ENCODE measurements around the gene STXBP3. TPM values are rescaled to one million over a fixed set of nuclear protein-coding genes. Genes with fewer than 3 reads are reported as not detected.

The STXBP3 gene
- total RNA-seq, 1 donor from 2014 or later: 19.5 TPM

DNA sequence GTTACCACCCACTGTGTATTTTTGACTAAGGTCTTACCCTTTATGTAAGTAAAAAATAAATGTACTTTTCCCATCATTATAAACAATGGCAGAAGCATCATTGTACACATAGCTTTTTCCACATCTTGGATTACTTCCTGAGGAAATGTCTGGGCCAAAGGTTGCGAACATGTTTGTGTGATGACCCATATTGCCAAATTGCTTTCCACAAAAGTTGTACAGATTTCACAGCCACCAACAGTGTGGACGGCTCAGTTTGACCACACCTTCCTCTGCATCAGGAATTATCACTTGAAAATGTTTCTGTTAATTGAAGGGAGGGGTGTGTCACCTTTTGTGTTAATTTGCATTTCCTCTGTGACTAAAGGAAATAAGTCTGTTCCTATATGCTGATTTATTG is 84.8 kb downstream of the STXBP3 start:
- Mint-ChIP-seq H3K27me3 (ENCODE audit: unreplicated experiment) (peaks cover 2% of the 10 kb centered on the region), H3K27ac (ENCODE audit: unreplicated experiment) (no peak overlapping the region), H3K4me1 (ENCODE audit: low read depth, unreplicated experiment) (peaks cover 17% of the 10 kb centered on the region), H3K9me3 (ENCODE audit: unreplicated experiment) (no peaks in the 10 kb centered on the region), H3K4me3 (ENCODE audit: unreplicated experiment) (no peak overlapping the region), H3K36me3 (ENCODE audit: unreplicated experiment) (no peaks in the 10 kb centered on the region)
- TF ChIP-seq, protein P1, sequence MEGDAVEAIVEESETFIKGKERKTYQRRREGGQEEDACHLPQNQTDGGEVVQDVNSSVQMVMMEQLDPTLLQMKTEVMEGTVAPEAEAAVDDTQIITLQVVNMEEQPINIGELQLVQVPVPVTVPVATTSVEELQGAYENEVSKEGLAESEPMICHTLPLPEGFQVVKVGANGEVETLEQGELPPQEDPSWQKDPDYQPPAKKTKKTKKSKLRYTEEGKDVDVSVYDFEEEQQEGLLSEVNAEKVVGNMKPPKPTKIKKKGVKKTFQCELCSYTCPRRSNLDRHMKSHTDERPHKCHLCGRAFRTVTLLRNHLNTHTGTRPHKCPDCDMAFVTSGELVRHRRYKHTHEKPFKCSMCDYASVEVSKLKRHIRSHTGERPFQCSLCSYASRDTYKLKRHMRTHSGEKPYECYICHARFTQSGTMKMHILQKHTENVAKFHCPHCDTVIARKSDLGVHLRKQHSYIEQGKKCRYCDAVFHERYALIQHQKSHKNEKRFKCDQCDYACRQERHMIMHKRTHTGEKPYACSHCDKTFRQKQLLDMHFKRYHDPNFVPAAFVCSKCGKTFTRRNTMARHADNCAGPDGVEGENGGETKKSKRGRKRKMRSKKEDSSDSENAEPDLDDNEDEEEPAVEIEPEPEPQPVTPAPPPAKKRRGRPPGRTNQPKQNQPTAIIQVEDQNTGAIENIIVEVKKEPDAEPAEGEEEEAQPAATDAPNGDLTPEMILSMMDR (IDR thresholded peaks at IDR 0.05; ENCODE audit: partially characterized antibody, unreplicated experiment): no peak
- DNase-seq: no peak

GRCh38 chr1:108832929-108833328 is 86.5 kb downstream of the STXBP3 start:
- no peaks in the 10 kb centered on the region for H3K36me3 Mint-ChIP-seq (ENCODE audit: unreplicated experiment)
- H3K9me3 Mint-ChIP-seq (ENCODE audit: unreplicated experiment): no peaks in the 10 kb centered on the region
- H3K27ac Mint-ChIP-seq (ENCODE audit: unreplicated experiment): no peak overlapping the region
- H3K4me3 Mint-ChIP-seq (ENCODE audit: unreplicated experiment): no peak overlapping the region
- DNase-seq: no peak
- peaks cover 2% of the 10 kb centered on the region for H3K27me3 Mint-ChIP-seq (ENCODE audit: unreplicated experiment)
- TF ChIP-seq, protein P1 (IDR thresholded peaks at IDR 0.05; ENCODE audit: partially characterized antibody, unreplicated experiment): no peak
- peaks cover 17% of the 10 kb centered on the region for H3K4me1 Mint-ChIP-seq (ENCODE audit: low read depth, unreplicated experiment)

DNA sequence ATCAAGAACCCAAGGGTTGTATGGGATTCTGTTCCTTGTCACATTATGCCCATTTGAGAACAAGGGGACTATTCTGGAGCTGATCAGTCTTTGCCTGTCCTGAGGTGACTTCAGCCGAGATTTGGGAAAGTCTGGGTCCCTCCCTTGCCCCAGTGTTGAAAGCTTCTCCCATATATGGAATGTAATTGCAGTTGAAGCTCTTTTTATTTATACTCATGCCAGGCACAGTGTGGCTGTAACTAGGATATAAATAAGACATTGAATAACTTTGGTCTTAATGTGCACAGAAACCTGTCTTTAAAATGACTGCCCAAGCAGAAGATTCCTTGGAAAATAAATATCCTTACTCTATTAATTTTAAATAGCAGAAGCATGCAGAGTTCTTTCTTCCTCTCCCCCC is 95.2 kb downstream of the STXBP3 start:
- no peak overlapping the region for H3K27ac Mint-ChIP-seq (ENCODE audit: unreplicated experiment)
- DNase-seq: no peak
- TF ChIP-seq, protein P1 (IDR thresholded peaks at IDR 0.05; ENCODE audit: partially characterized antibody, unreplicated experiment): no peak
- no peaks in the 10 kb centered on the region for H3K36me3 Mint-ChIP-seq (ENCODE audit: unreplicated experiment)
- no peaks in the 10 kb centered on the region for H3K27me3 Mint-ChIP-seq (ENCODE audit: unreplicated experiment)
- no peaks in the 10 kb centered on the region for H3K9me3 Mint-ChIP-seq (ENCODE audit: unreplicated experiment)
- peaks cover 4% of the 10 kb centered on the region for H3K4me1 Mint-ChIP-seq (ENCODE audit: low read depth, unreplicated experiment)
- H3K4me3 Mint-ChIP-seq (ENCODE audit: unreplicated experiment): no peak overlapping the region

DNA sequence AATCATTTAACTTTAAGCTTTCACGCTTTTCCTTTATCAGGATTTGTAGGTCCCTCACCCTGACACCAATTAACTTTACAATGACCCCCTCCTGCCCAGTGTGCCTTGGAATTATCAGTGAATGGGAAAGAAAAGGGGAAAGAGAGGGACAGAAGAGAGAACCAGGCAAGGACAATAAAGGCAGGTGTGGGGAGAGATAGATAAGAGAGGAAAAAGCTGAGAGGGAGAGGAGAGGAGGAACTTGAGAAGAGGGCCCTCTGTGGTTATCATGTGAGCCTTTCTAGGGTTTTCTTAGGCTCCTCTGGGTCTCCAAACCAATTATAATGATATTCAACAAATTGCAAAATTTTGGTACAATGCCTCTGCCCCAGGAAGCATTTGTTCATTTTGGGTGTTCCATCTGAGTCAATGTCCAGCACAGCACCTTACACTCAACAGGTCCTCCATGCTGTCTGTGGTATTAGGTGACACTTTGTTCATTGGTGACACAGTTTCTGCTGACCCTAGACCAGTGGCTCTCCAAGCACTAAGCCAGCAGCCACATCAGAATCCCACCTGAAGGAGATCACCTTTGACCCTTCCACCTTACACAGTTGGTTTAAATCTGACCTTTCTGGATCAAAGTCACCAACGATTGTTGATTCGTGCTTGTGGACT is 96.2 kb downstream of the STXBP3 start:
- Mint-ChIP-seq H3K9me3 (ENCODE audit: unreplicated experiment) (no peaks in the 10 kb centered on the region), H3K36me3 (ENCODE audit: unreplicated experiment) (no peaks in the 10 kb centered on the region), H3K27me3 (ENCODE audit: unreplicated experiment) (no peaks in the 10 kb centered on the region), H3K27ac (ENCODE audit: unreplicated experiment) (no peak overlapping the region), H3K4me3 (ENCODE audit: unreplicated experiment) (no peak overlapping the region), H3K4me1 (ENCODE audit: low read depth, unreplicated experiment) (peaks cover 4% of the 10 kb centered on the region)
- no peak for DNase-seq
- TF ChIP-seq, protein P1 (IDR thresholded peaks at IDR 0.05; ENCODE audit: partially characterized antibody, unreplicated experiment): no peak

DNA sequence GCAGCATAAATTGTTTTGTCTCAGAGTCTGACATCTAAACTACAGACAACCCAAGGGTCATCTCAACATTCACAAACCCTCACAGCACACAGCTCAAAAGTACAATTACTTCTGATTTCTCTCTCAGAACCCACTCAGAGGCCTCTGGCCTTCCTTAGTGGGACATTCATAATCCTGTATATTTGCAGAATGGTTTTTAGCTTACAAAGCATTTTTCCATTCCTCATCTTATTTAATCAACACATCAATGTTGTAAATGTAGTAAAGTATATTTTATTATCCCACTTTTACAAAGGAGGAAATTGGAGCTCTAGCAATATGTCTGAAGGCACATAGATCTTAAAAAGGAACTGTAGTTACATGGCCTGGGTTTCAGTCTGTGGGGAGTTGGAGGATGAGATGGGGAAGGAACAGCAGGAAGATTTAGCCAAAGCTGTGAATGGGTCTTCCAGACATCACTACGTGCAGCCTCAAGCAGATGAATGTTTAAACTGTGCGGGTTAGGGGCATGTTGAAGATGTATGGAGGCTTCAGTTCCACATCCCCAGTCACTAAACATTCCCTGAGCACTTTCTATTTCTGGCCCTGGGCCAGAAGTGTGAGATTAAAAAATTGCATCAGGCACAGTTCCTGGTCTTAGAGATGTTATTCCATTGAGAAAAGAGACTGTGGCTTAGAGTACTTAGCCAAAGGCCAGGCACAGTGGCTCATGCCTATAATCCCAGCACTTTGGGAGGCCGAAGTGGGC is 97.1 kb downstream of the STXBP3 start:
- TF ChIP-seq, protein P1 (IDR thresholded peaks at IDR 0.05; ENCODE audit: partially characterized antibody, unreplicated experiment): no peak
- peaks cover 4% of the 10 kb centered on the region for H3K4me1 Mint-ChIP-seq (ENCODE audit: low read depth, unreplicated experiment)
- no peaks in the 10 kb centered on the region for H3K36me3 Mint-ChIP-seq (ENCODE audit: unreplicated experiment)
- no peak overlapping the region for H3K27ac Mint-ChIP-seq (ENCODE audit: unreplicated experiment)
- H3K27me3 Mint-ChIP-seq (ENCODE audit: unreplicated experiment): no peaks in the 10 kb centered on the region
- no peaks in the 10 kb centered on the region for H3K9me3 Mint-ChIP-seq (ENCODE audit: unreplicated experiment)
- no peak for DNase-seq
- no peak overlapping the region for H3K4me3 Mint-ChIP-seq (ENCODE audit: unreplicated experiment)

All from glutamatergic neuron (in vitro differentiated cells).